Measurements from ENCODE around the gene BMF. TPM values are rescaled to one million over a fixed set of nuclear protein-coding genes. Genes with fewer than 3 reads are reported as not detected.

Gene BMF
- total RNA-seq, 2 donors from 2014 or later = 4.3 to 16.1 TPM

DNA sequence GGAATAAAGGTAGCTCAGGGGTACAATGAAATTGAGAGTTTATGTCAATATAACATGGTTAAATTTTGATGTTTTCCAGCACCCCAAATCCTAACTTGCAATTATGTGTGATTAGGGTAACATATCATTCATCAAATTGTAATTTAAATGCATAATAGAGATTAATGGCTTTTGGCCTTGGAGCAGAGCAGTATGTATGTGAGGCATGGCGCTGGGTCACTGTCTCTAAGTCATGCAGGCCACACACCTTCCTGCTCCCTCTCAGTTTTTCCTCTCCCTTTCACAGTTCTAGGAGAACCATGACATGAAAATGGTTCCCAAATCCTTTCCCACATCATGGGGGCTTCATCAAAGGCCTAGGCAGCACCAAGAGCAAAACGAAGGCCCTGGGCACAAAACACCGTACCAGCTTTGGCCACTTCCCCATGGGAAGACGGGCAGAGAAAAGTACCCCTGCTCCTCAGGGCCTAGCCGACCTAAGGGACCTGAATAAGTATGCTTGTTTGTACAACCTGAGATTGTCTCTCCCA, 65.8 kb downstream of the BMF start:
- no peak for TF ChIP-seq POLR2A (IDR thresholded peaks at IDR 0.05)
- TF ChIP-seq, protein P1, sequence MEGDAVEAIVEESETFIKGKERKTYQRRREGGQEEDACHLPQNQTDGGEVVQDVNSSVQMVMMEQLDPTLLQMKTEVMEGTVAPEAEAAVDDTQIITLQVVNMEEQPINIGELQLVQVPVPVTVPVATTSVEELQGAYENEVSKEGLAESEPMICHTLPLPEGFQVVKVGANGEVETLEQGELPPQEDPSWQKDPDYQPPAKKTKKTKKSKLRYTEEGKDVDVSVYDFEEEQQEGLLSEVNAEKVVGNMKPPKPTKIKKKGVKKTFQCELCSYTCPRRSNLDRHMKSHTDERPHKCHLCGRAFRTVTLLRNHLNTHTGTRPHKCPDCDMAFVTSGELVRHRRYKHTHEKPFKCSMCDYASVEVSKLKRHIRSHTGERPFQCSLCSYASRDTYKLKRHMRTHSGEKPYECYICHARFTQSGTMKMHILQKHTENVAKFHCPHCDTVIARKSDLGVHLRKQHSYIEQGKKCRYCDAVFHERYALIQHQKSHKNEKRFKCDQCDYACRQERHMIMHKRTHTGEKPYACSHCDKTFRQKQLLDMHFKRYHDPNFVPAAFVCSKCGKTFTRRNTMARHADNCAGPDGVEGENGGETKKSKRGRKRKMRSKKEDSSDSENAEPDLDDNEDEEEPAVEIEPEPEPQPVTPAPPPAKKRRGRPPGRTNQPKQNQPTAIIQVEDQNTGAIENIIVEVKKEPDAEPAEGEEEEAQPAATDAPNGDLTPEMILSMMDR (IDR thresholded peaks at IDR 0.05) = no peak
- Histone ChIP-seq H3K4me3 (no peak overlapping the region), H3K27ac (no peak overlapping the region), H3K4me1 (peaks cover 44% of the 10 kb centered on the region), H3K27me3 (no peaks in the 10 kb centered on the region), H3K9me3 (no peaks in the 10 kb centered on the region), H3K36me3 (replicated peaks in 1 of 2; ENCODE audit: insufficient read depth in 1 of 2, low read depth in 2 of 2) (no peaks in the 10 kb centered on the region)
- DNase-seq = no peak
- no peak for ATAC-seq
- WGBS, 2 donors = 76 to 81% methylated on average over 5 of the region's 5 CpGs
- intact Hi-C loops (cut with DNase I) = loop anchor here (10.0 kb wide), 1 partner anchor 232 kb away; no protein-coding TSS in a partner anchor

DNA sequence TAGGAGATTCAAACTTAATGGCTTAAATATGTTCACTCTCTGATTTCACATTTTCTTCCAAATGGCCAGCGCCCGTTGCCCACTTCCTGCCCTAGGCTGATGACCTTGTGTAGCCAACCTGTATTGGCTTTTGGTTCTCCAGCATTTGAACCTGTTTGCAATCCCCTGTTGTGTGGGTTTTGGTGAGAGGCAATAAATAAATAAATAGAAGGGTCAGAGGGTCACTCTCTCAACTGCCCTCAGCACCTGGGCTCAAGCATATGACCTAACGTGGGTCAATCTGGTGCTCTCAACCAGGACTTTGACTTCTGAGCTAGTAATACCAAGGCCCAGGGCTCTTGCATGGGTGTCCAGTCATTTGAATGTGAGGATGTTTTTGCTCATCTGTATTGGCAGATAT, 67.9 kb downstream of the BMF start:
- no peak for ATAC-seq
- Histone ChIP-seq H3K4me3 (no peak overlapping the region), H3K27ac (no peak overlapping the region), H3K4me1 (peaks cover 42% of the 10 kb centered on the region), H3K9me3 (no peaks in the 10 kb centered on the region), H3K36me3 (replicated peaks in 1 of 2; ENCODE audit: insufficient read depth in 1 of 2, low read depth in 2 of 2) (peaks cover 2 to 5% of the 10 kb centered on the region in 2 donors), H3K27me3 (no peaks in the 10 kb centered on the region)
- 75 to 77% methylated on average over 3 of the region's 3 CpGs for WGBS, 2 donors
- no peak for DNase-seq
- intact Hi-C loops (cut with DNase I) = loop anchor here (10.0 kb wide), 1 partner anchor 234 kb away; no protein-coding TSS in a partner anchor
- no peak for TF ChIP-seq POLR2A (IDR thresholded peaks at IDR 0.05)
- TF ChIP-seq, protein P1 (IDR thresholded peaks at IDR 0.05) = no peak

DNA sequence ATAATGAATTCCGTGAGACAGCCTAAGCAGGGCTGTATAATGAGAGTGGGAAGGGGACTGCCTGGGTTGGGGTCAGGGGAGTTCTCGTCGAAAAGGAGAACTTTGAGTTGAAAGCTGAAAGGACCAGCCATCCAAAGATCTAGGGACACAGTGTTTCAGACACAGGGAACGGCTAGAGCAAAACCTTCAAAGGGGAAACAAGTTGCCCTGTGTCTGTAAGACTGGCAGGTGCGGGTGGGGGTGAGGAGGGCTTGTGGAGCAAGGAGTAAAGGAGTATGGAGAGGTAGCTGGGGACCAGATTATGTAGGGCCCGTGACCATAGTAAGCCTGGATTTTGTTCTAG, 68.4 kb downstream of the BMF start:
- Histone ChIP-seq H3K4me1 (peaks cover 37% of the 10 kb centered on the region), H3K27me3 (no peaks in the 10 kb centered on the region), H3K9me3 (no peaks in the 10 kb centered on the region), H3K4me3 (no peak overlapping the region), H3K27ac (peak overlapping the region in 1 of 4 donors; percentile 7), H3K36me3 (replicated peaks in 1 of 2; ENCODE audit: insufficient read depth in 1 of 2, low read depth in 2 of 2) (peaks cover 5 to 6% of the 10 kb centered on the region in 2 donors)
- DNase-seq (no peak), ATAC-seq (no peak)
- WGBS, 2 donors = 61 to 72% methylated on average over 6 of the region's 6 CpGs
- intact Hi-C loops (cut with DNase I) = loop anchor here (10.0 kb wide), 1 partner anchor 235 kb away; no protein-coding TSS in a partner anchor
- TF ChIP-seq, protein P1 (IDR thresholded peaks at IDR 0.05) = no peak
- no peak for TF ChIP-seq POLR2A (IDR thresholded peaks at IDR 0.05)

DNA sequence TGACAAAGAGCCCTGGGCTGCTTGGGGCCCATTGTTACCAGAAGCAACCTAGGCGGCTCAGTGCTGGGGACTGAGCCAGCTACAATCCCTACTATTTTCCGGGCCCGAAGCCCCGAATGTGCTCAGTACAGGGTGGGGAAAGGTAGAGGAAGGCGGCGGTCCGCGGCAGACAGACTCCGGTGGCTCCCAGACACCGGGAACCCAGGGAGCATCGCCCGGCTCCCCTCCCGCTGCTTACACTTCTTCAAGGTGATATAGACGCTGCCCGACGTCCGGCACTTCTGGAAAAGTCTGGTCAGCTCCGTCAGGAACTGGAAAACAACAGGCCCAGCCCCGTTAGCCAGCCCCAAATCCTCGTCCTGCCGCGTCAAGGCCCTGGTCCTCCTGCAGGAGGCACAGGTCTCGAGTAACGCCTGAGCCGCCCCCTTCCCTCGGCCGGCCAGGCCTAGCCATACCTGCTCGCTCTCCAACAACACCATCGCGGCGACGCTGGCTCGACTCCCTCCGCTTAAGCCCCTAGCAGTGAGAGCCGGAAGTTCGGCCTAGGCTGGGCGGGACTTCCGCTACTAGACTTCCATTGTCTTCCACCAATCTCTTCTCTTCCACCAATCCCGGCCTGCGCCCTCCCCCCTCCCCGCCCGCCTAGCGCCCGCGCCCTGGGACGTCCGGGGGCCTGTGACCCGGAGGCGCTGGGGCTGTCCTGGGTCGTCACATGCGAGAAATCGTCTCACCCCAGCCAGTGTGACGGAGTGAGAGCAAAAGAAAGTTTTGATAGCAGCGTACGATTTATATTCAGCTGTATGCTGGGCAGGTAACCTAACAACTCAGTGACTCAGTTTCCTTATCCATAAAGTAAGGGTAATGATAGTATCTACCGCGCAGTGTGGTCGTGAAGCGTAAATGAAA, 69.8 kb downstream of the BMF start, which contains the start of gene SRP14:
Gene SRP14 (minus strand): TSS at position 544 of the 906 bp plus-strand sequence. CDS start 65 bp downstream, at position 479.
- peak within 1 kb of the TSS; percentile 82 to 95 (median 90) for H3K27ac ChIP-seq
- intact Hi-C loops (cut with DNase I) = no loop called here
- H3K4me1 ChIP-seq = peaks cover 30% of the 10 kb centered on the region
- H3K4me3 ChIP-seq = peak within 1 kb of the TSS; percentile 56 to 64
- peak; percentile 55 to 91 (median 90) for TF ChIP-seq POLR2A (IDR thresholded peaks at IDR 0.05)
- TF ChIP-seq, protein P1 (IDR thresholded peaks at IDR 0.05) = peak in 4 of 7 experiments; percentile 45 to 54 (median 46)
- WGBS, 2 donors = 1% methylated on average over 52 to 59 of the region's 59 CpGs
- no peaks in the 10 kb centered on the region for H3K27me3 ChIP-seq
- H3K9me3 ChIP-seq = no peaks in the 10 kb centered on the region
- H3K36me3 ChIP-seq (replicated peaks in 1 of 2; ENCODE audit: insufficient read depth in 1 of 2, low read depth in 2 of 2) = peaks cover 5 to 20% of the 10 kb centered on the region in 2 donors
- DNase-seq (peak; percentile 89 to 94 (median 92)), ATAC-seq (peak; percentile 98)

All from body of pancreas (tissue), 4 donors.